HL-60 (cell line): ENCODE measurements around the gene PTPRJ.

Experiments used
- DNase-seq, 2 experiments: peaks; one replicate each; pipeline ENCODE4 v3.0.0-alpha.2; 2010 to 2020; ENCODE audit warnings: low read depth in 1 of 2, low spot score in 1 of 2
- H3K27ac ChIP-seq: fragments of 250-450 bp; sonication (Bioruptor Pico); replicated peaks from 2 replicates; pipeline ENCODE4 v1.5.1; 2020; ENCODE audit warnings: mild to moderate bottlenecking, moderate library complexity
- H3K27me3 ChIP-seq: fragments of 250-450 bp; sonication (Bioruptor Pico); 2 replicates; pipeline ENCODE4 v1.5.1; 2021; ENCODE audit warnings: mild to moderate bottlenecking, moderate library complexity; ENCODE audit not compliant: insufficient read depth, poor library complexity, severe bottlenecking
- H3K4me3 ChIP-seq: replicated peaks from 2 replicates; pipeline ENCODE4 v1.5.1; 2011; ENCODE audit warnings: mild to moderate bottlenecking, control low read depth, low read length; ENCODE audit not compliant: insufficient read depth
- GABPA ChIP-seq: IDR thresholded peaks from 2 replicates; pipeline ENCODE4 v1.6.1; 2012; ENCODE audit warnings: low read depth
- POLR2AphosphoS5 ChIP-seq: IDR thresholded peaks from 2 replicates; pipeline ENCODE4 v1.6.1; 2012; ENCODE audit warnings: low read depth
- SPI1 ChIP-seq: IDR thresholded peaks from 2 replicates; pipeline ENCODE4 v1.6.1; 2012; ENCODE audit warnings: low read depth, mild to moderate bottlenecking, borderline replicate concordance
- TF ChIP-seq, protein P1 (sequence below): IDR thresholded peaks from 2 replicates; pipeline ENCODE4 v1.6.1; 2012; ENCODE audit warnings: low read depth; ENCODE audit not compliant: insufficient replicate concordance
- TF ChIP-seq, protein P2 (sequence below): IDR thresholded peaks from one replicate; pipeline ENCODE4 v1.5.1; 2011; ENCODE audit warnings: low read length, control low read depth, inconsistent platforms; ENCODE audit not compliant: insufficient read depth

PTPRJ gene

GRCh38 chr11:47989779-47990178 is 9.4 kb downstream of the PTPRJ start:
- Histone ChIP-seq H3K4me3 (no peak overlapping the region), H3K27me3 (no peaks in the 10 kb centered on the region), H3K27ac (peak overlapping the region; percentile 63; the same call in 1 of the 2 replicates)
- DNase-seq: no peak
- no peak for TF ChIP-seq GABPA
- TF ChIP-seq, protein P1, sequence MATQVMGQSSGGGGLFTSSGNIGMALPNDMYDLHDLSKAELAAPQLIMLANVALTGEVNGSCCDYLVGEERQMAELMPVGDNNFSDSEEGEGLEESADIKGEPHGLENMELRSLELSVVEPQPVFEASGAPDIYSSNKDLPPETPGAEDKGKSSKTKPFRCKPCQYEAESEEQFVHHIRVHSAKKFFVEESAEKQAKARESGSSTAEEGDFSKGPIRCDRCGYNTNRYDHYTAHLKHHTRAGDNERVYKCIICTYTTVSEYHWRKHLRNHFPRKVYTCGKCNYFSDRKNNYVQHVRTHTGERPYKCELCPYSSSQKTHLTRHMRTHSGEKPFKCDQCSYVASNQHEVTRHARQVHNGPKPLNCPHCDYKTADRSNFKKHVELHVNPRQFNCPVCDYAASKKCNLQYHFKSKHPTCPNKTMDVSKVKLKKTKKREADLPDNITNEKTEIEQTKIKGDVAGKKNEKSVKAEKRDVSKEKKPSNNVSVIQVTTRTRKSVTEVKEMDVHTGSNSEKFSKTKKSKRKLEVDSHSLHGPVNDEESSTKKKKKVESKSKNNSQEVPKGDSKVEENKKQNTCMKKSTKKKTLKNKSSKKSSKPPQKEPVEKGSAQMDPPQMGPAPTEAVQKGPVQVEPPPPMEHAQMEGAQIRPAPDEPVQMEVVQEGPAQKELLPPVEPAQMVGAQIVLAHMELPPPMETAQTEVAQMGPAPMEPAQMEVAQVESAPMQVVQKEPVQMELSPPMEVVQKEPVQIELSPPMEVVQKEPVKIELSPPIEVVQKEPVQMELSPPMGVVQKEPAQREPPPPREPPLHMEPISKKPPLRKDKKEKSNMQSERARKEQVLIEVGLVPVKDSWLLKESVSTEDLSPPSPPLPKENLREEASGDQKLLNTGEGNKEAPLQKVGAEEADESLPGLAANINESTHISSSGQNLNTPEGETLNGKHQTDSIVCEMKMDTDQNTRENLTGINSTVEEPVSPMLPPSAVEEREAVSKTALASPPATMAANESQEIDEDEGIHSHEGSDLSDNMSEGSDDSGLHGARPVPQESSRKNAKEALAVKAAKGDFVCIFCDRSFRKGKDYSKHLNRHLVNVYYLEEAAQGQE: no peak
- TF ChIP-seq, protein P2, sequence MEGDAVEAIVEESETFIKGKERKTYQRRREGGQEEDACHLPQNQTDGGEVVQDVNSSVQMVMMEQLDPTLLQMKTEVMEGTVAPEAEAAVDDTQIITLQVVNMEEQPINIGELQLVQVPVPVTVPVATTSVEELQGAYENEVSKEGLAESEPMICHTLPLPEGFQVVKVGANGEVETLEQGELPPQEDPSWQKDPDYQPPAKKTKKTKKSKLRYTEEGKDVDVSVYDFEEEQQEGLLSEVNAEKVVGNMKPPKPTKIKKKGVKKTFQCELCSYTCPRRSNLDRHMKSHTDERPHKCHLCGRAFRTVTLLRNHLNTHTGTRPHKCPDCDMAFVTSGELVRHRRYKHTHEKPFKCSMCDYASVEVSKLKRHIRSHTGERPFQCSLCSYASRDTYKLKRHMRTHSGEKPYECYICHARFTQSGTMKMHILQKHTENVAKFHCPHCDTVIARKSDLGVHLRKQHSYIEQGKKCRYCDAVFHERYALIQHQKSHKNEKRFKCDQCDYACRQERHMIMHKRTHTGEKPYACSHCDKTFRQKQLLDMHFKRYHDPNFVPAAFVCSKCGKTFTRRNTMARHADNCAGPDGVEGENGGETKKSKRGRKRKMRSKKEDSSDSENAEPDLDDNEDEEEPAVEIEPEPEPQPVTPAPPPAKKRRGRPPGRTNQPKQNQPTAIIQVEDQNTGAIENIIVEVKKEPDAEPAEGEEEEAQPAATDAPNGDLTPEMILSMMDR: no peak
- no peak for TF ChIP-seq SPI1
- no peak for TF ChIP-seq POLR2AphosphoS5

DNA sequence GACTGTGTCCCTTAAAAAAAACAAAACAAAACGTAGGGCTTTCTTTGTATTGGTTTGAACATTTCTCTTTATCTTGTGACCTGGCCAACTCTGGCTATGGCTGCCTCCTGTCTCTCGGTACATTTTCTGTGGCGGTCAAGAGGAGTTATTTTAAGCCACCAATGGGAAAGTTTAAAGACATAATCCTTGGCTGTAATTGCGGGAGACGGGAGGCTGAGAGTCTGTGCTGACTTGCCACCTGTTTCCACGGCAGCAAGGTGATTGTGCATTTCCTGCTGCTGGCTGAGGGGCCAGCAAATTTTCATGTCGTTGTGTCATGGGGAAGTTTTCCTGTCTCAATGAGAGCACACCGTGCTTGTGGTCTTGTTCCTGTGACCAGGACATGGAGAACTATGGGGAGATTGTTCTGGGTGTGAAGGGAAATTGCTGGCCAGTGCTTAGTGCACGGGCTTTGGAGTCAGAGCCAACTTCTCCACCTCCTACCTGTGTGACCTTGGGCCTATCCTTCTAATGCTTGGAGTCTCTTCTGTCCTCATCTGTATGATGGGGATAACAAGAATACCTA is 11.0 kb downstream of the PTPRJ start:
- peak in 1 of 2 experiments; percentile 34 for DNase-seq
- H3K4me3 ChIP-seq: no peak overlapping the region
- TF ChIP-seq, protein P2: no peak
- TF ChIP-seq POLR2AphosphoS5: no peak
- no peak for TF ChIP-seq GABPA
- TF ChIP-seq, protein P1: no peak
- no peak for TF ChIP-seq SPI1

DNA sequence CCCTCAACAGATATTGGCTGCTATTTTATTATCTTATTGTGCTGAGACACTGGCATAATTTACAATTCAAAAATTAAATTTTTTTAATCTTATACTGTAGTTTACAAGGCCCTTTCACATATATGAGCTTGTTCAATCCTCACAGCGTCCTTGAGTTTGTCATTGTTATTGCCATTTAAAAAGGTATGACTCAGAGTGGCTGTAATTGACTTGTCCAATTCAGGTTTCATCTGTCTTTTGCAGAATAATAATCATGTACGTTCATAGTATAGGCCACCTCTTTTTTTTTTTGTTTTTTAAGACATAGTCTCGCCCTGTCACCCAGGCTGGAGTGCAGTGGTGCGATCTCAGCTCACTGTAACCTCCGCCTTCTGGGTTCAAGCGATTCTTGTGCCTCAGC is 11.5 kb downstream of the PTPRJ start:
- Histone ChIP-seq H3K4me3 (no peak overlapping the region), H3K27me3 (no peaks in the 10 kb centered on the region), H3K27ac (peak overlapping the region; percentile 63)
- TF ChIP-seq POLR2AphosphoS5: no peak
- TF ChIP-seq GABPA: no peak
- TF ChIP-seq, protein P1: no peak
- TF ChIP-seq, protein P2: no peak
- no peak for TF ChIP-seq SPI1
- no peak for DNase-seq

More for the DNA sequence above, 11.0 kb downstream of the PTPRJ start:
- peak overlapping the region; percentile 63 for H3K27ac ChIP-seq
- no peaks in the 10 kb centered on the region for H3K27me3 ChIP-seq
